ENCODE measurements around the gene MDM2. TPM values are rescaled to one million over a fixed set of nuclear protein-coding genes. Genes with fewer than 3 reads are reported as not detected.

The MDM2 gene
- total and polyA plus RNA-seq, 2 of the 8 experiments (the other 6 are each of a cell fraction or from before 2014, with no cell fraction given) = 15.1 to 115 TPM

- Histone ChIP-seq H4K5ac (ENCODE audit: insufficient read length, low read depth, low read length) (no peak overlapping the region), H3K23ac (ENCODE audit: insufficient read length) (no peak overlapping the region), H2BK15ac (ENCODE audit: low read length) (no peak overlapping the region), H3K9me3 (ENCODE audit: insufficient read depth in 2 of 2, low read depth in 1 of 2, low read length in 1 of 2) (no peaks in the 10 kb centered on the region), H3K27ac (ENCODE audit: low read depth, low read length) (no peak overlapping the region), H4K20me1 (replicated peaks in 1 of 2; ENCODE audit: control insufficient read depth in 1 of 2, insufficient read depth in 2 of 2, low read length in 2 of 2) (peaks cover 0 to 2% of the 10 kb centered on the region in 2 experiments), H3K27me3 (replicated peaks in 1 of 4; ENCODE audit: control insufficient read depth in 3 of 4, extremely low read depth in 1 of 4, insufficient read depth in 3 of 4, low read length in 3 of 4) (no peaks in the 10 kb centered on the region), H3K79me1 (ENCODE audit: low read depth, low read length) (no peaks in the 10 kb centered on the region), H2AK5ac (ENCODE audit: low read depth, low read length) (no peak overlapping the region), H2BK5ac (ENCODE audit: low read depth, low read length) (no peak overlapping the region), H4K91ac (replicated peaks; ENCODE audit: insufficient read length, low read length) (no peak overlapping the region), H3K79me2 (ENCODE audit: control insufficient read depth in 1 of 2, insufficient read depth in 2 of 2, low read length in 2 of 2) (no peaks in the 10 kb centered on the region), H3K18ac (ENCODE audit: extremely low read depth, low read length) (no peak overlapping the region), H3K4me1 (replicated peaks in 1 of 4; ENCODE audit: control insufficient read depth in 3 of 4, insufficient read depth in 4 of 4, low read length in 3 of 4) (no peaks in the 10 kb centered on the region), H3K56ac (replicated peaks; ENCODE audit: insufficient read length, low read depth, low read length) (no peak overlapping the region), H3K36me3 (ENCODE audit: control insufficient read depth in 2 of 4, insufficient read depth in 4 of 4, low read length in 3 of 4) (peaks cover 0 to 20% (median 1%) of the 10 kb centered on the region in 4 experiments; a peak in 4 of 8 replicates), H3K23me2 (ENCODE audit: low read depth, low read length) (no peaks in the 10 kb centered on the region), H3K4me3 (ENCODE audit: extremely low read depth in 1 of 4, insufficient read depth in 2 of 4, low read depth in 3 of 4, low read length in 4 of 4) (no peak overlapping the region), H2BK120ac (replicated peaks; ENCODE audit: low read depth, low read length) (no peak overlapping the region), H3K9ac (replicated peaks in 1 of 4; ENCODE audit: extremely low read depth in 1 of 4, low read depth in 3 of 4, low read length in 3 of 4) (no peak overlapping the region), H2AFZ (ENCODE audit: low read length) (no peak overlapping the region), H2BK20ac (ENCODE audit: low read length) (no peak overlapping the region), H2BK12ac (ENCODE audit: low read depth, low read length) (no peak overlapping the region), H3K14ac (ENCODE audit: insufficient read length) (no peak overlapping the region), H4K8ac (ENCODE audit: extremely low read depth, insufficient read depth, low read length) (no peak overlapping the region), H3K4ac (replicated peaks; ENCODE audit: insufficient read length, low read depth, low read length) (no peak overlapping the region), H3K4me2 (ENCODE audit: insufficient read depth in 1 of 2, low read depth in 2 of 2, low read length in 2 of 2) (no peak overlapping the region)
- TF ChIP-seq E2F6 (IDR thresholded peaks at IDR 0.05) = no peak
- TF ChIP-seq RNF2 (IDR thresholded peaks at IDR 0.05; ENCODE audit: borderline replicate concordance, low read depth, low read length, missing control alignments, poor library complexity, severe bottlenecking) = no peak
- no peak for TF ChIP-seq SRF (IDR thresholded peaks at IDR 0.05; ENCODE audit: low read depth, low read length)
- WGBS, 2 experiments (ENCODE audit: extremely low coverage in 1 of 2, insufficient coverage in 1 of 2, insufficient read length in 1 of 2, insufficient replicate concordance in 2 of 2, low coverage in 1 of 2, low lambda C conversion rate in 2 of 2, missing lambda C conversion rate in 1 of 2) = 87% methylated on average over 7 of the region's 7 CpGs; no CpG with 5 or more reads in 1 of the 2 experiments
- no peak for DNase-seq (ENCODE audit: low read depth in 1 of 2, low spot score in 2 of 2)
- CTCF ChIA-PET (ENCODE audit: partially characterized antibody) = no interaction called here
- FAIRE-seq = no peak
- POLR2A ChIA-PET (ENCODE audit: partially characterized antibody) = no interaction called here
Measured at GRCh38 chr12:68760806-68761441, 47.1 kb upstream of the MDM2 start.

Data from H1 (cell line).